GM21723 (cell line): ENCODE results near the gene PCBP3.

ENCODE experiments used
- ATAC-seq: cut with Tn5 transposase; IDR thresholded peaks from one replicate; pipeline ENCODE4 v1.9.1; 2021; ENCODE audit warnings: mild to moderate bottlenecking, moderate library complexity; ENCODE audit not compliant: unreplicated experiment

Gene PCBP3

GRCh38 chr21:45778686-45779085 lies 135.2 kb downstream of the PCBP3 start:
- ATAC-seq = no peak

- ATAC-seq = no peak
Measured at GRCh38 chr21:45779226-45779625, 135.7 kb downstream of the PCBP3 start.

- no peak for ATAC-seq
Measured at GRCh38 chr21:45780647-45781046, 137.1 kb downstream of the PCBP3 start.

- ATAC-seq = no peak
Measured at GRCh38 chr21:45781741-45782140, 138.2 kb downstream of the PCBP3 start.

GRCh38 chr21:45786660-45787059 lies 143.1 kb downstream of the PCBP3 start:
- ATAC-seq = no peak

GRCh38 chr21:45787371-45787770 lies 143.8 kb downstream of the PCBP3 start:
- ATAC-seq = no peak

GRCh38 chr21:45788198-45788597 lies 144.7 kb downstream of the PCBP3 start:
- ATAC-seq = no peak

- no peak for ATAC-seq
Measured at GRCh38 chr21:45788637-45789506, 145.3 kb downstream of the PCBP3 start.

GRCh38 chr21:45790427-45790826 lies 146.9 kb downstream of the PCBP3 start:
- no peak for ATAC-seq

GRCh38 chr21:45791562-45792418 lies 148.3 kb downstream of the PCBP3 start:
- no peak for ATAC-seq

GRCh38 chr21:45792682-45793383 lies 149.3 kb downstream of the PCBP3 start:
- no peak for ATAC-seq

GRCh38 chr21:45794027-45794426 lies 150.5 kb downstream of the PCBP3 start:
- ATAC-seq = no peak

GRCh38 chr21:45796003-45796402 lies 152.5 kb downstream of the PCBP3 start:
- ATAC-seq = no peak

- no peak for ATAC-seq
Measured at GRCh38 chr21:45797338-45797737, 153.8 kb downstream of the PCBP3 start.

- no peak for ATAC-seq
Measured at GRCh38 chr21:45799765-45800338, 156.3 kb downstream of the PCBP3 start.

- ATAC-seq = no peak
Measured at GRCh38 chr21:45800339-45801080, 157.0 kb downstream of the PCBP3 start.

- no peak for ATAC-seq
Measured at GRCh38 chr21:45801129-45801964, 157.8 kb downstream of the PCBP3 start.

- ATAC-seq = no peak
Measured at GRCh38 chr21:45801989-45802388, 158.5 kb downstream of the PCBP3 start.

- no peak for ATAC-seq
Measured at GRCh38 chr21:45802425-45802824, 158.9 kb downstream of the PCBP3 start.
